Sciatic nerve (tissue), 2 donors: ENCODE measurements around the gene EMID1. TPM values are rescaled to one million over a fixed set of nuclear protein-coding genes. Genes with fewer than 3 reads are reported as not detected.

ENCODE experiments used
- ATAC-seq: fragments of 200-7000 bp; cut with Tn5 transposase; one replicate; pipeline ENCODE4 v1.9.1; 2020; ENCODE audit warnings: mild to moderate bottlenecking, moderate library complexity
- DNase-seq: peaks from one replicate; pipeline ENCODE4 v3.0.0-alpha.2; 2020; ENCODE audit warnings: low spot score
- intact Hi-C: fragments of 100-400 bp; cut with DNase I; formaldehyde crosslinking; loops from one replicate; pipeline ENCODE4 v1.14.2; 2022
- total RNA-seq: library from RNA; stranded (reverse); fragmentation: NEBNext Ultra II Directional; extraction: Animal tissue kit (Norgen Biotek cat#: 25700); gene quantifications from one replicate; pipeline ENCODE4 v1.2.1, GENCODE V29; 2021
- donor health status: DM: no; HTN: no; CAD: no.
- donor health status: DM: no; HTN: no; CAD: no.

EMID1 gene
- total RNA-seq, 1 donor from 2014 or later: 3.7 TPM

DNA sequence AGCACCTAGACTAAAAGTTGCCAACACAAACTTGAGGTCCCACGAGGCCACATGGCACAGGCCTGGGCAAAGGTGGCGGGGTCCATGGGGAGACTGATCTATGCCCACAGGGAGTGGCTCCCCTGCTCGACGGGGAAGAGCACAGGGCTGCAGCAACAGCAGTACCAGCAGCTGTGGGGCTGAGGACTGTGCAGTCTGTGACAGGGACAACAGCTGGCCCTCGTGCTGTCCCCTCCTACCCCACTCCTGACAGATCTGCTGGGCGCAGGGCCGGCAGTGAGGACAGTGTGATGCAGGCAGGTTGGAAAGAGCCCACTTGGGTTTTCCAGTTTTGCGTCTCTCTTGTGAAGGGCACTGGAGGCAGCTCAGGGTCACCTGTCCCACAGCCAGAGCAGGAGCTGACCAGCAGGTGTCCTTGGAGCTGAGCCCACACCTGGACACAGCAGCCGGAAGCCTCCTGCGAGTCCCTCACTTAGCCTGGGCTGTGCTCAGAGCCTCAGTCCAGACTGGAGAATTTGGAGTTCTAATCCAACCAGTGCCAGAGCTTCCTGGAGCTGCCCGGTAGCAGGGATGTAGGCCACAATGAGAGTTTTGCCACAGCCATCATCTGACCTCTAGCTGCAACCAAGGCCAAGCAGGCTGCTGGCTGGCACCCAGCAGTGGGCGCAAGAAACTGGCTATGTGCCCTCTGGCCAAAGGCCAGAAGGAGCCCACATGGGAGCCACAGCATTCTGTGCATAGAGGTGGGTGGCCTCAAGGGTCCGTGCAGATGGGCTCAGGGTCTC lies 97.2 kb downstream of the EMID1 start:
- ATAC-seq (no peak), DNase-seq (peak; percentile 61)
- intact Hi-C loops: loop anchor here (10.0 kb wide), 1 partner anchor 52 kb away; no protein-coding TSS in a partner anchor

DNA sequence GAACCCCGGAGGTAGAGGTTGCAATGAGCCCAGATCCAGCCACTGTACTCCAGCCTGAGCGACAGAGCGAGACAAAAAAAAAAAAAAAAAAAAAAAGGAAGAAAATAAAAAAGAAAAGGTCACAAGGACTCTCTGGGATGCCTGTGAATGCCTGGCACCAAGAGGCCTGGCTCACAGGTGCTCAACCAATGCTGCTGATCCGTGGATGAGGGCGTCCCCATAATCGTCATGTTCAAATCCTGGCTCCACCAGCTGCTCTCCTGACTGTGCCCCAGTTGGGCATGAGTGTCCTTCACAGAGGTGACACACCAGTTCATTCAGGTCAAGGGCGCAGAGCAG lies 100.1 kb downstream of the EMID1 start:
- DNase-seq: no peak
- ATAC-seq: no peak
- intact Hi-C loops: loop anchor here (10.0 kb wide), 1 partner anchor 49 kb away; no protein-coding TSS in a partner anchor

DNA sequence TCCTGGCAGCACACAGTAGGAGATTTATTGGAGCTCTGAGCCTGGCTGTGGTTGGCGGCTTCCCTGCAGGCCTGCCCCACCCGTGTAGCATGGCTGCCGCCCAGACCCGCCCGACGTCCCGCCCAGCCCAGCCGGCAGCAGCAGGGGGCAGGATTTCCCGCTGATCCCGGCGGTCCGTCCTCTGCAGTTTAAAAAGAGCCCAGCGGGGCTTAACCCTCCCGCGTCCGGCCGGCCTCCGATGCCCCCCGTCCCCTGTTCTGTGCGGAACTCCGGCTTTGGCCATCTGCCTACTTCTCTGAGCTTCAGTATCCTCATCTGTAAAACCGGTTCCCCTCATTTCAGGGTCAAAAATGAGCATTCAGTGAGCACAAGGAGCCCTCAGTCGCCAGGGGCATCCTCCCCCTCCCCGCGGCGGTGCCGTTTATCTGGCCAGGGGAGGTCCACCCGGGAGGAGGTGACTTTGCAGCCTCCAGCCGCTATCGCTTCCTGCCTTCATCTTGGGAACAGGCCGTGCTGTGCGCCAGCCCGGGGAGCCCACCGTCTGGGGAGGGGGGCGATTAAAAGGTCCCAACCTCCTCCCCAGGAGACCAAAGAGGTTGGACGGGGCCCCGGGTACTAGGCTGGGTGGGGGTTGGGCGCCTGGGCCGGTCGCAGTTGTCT lies 100.6 kb downstream of the EMID1 start, which contains the start of gene GAS2L1:
GAS2L1 (plus strand) TSS at position 476 of the 660 bp plus-strand sequence. CDS start 1,456 bp downstream, outside the sequence.
- intact Hi-C loops: loop anchor here (10.0 kb wide), 1 partner anchor 48 kb away; no protein-coding TSS in a partner anchor
- ATAC-seq: peak; percentile 80
- peak; percentile 90 for DNase-seq

DNA sequence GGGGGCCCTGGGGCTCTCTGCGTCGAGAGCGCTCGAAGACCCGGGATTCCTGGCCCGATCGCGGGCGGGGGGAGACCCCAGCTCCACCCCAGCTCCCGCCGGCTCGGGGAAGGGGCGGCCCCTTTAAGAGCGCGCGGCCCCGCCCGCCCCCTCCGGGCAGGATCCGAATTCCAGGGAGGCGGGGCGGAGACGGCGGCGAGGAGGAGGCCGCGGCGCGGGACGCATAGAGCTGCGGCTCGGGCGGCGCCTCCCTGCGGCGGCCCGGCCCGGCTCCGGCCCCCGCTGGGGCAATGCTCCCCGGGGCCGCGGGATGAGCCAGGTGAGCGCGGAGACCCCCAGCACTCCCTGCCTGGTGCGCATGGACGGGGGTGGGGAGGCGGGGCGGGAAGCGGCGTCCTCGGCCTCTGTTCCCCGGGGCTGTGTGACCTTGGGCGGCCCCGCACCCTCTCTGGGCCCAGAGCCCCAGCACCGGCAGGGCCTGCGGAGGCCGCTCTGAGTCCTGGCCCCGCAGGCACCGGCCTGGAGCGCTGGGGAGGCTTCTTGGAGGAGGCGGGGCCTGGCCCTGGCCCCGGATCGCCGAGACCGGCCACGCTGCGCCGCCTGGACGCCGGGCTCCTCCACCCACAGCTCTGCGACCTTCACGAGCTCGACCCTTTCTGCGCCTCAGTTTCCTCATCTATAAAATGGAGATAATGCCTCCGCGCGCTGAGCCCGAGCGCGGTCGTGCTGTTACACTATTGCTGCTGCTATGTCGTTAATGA lies 101.3 kb downstream of the EMID1 start:
- intact Hi-C loops: loop anchor here (10.0 kb wide), 1 partner anchor 48 kb away; no protein-coding TSS in a partner anchor
- peak; percentile 90 for DNase-seq
- ATAC-seq: peak; percentile 64

DNA sequence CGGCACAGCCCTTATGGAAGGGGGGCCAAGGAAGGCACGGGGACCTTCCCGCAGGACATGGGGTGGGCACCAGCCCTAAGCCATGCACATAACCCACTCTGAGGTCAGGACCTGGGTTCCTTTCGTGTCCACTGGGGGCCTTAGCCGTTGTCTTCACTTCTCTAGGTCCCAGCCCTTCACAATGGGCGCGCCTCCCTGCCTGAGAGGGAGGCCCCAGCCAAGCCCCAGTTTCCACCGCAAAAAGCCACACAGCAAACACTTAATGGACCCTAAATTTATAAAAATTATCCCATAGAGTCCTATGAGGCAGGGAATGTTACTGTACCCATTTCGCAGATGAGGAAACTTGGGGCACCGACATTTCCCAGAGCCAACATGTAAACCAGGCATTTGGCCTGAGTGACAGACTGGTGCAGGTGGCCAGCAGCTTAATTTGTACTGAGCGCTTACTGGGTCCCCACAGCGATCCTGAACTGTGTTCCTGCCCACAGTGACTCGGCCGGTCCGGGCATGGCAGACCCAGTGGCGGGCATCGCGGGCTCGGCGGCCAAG lies 102.0 kb downstream of the EMID1 start:
- DNase-seq (no peak), ATAC-seq (no peak)
- intact Hi-C loops: loop anchor here (10.0 kb wide), 1 partner anchor 47 kb away; no protein-coding TSS in a partner anchor

DNA sequence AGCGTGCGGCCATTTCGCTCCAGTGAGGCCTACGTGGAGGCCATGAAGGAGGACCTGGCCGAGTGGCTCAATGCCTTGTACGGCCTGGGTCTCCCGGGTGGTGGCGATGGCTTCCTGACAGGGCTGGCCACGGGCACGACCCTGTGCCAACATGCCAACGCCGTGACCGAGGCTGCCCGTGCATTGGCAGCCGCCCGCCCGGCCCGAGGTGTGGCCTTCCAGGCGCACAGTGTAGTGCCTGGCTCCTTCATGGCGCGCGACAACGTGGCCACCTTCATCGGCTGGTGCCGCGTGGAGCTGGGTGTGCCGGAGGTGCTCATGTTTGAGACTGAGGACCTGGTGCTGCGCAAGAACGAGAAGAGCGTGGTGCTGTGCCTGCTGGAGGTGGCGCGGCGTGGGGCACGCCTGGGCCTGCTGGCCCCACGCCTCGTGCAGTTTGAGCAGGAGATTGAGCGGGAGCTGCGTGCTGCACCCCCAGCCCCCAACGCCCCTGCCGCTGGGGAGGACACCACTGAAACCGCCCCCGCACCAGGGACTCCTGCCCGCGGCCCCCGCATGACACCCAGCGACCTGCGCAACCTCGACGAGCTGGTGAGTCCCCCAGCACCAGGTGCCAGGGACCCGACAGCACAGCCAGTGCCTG lies 102.6 kb downstream of the EMID1 start:
- intact Hi-C loops: loop anchor here (10.0 kb wide), 1 partner anchor 47 kb away; no protein-coding TSS in a partner anchor
- DNase-seq (peak; percentile 58), ATAC-seq (no peak)

DNA sequence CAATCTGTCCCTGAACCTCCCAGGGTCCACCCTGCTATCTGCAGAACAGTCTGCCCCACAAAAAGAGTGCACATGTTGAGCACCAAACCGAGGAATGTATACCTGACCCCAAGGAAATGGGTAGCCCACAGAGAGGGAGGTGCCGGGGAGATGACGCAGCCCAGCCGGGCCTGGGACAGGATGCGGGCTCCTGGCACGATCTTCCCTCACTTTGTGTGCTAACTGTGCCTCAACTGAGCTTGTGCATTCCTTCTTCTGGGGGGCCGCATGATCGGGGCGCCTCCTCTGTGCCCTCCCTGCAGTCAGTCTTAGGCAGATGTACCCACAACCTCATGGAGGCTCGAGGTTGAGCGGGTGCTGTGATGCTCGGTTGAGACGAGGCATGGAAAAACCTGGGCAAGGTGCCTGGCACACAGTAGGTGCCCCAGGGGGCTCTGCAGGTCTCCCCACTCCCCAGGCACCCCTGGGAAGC lies 103.1 kb downstream of the EMID1 start:
- intact Hi-C loops: loop anchor here (10.0 kb wide), 1 partner anchor 46 kb away; no protein-coding TSS in a partner anchor
- ATAC-seq (no peak), DNase-seq (no peak)

Other genes with a start within 250 kb of the EMID1 start
- not detected for gene C22orf31, start 144.1 kb upstream of the EMID1 start, total RNA-seq
- gene KREMEN1, start 132.9 kb upstream of the EMID1 start, total RNA-seq: 21.5 TPM
- gene RHBDD3, start 62.1 kb downstream of the EMID1 start, total RNA-seq: 18.0 TPM
- 194 TPM for gene EWSR1, start 62.4 kb downstream of the EMID1 start, total RNA-seq
- 31.8 TPM for gene GAS2L1, start 100.8 kb downstream of the EMID1 start, total RNA-seq
- gene RASL10A, start 109.8 kb downstream of the EMID1 start, total RNA-seq: 2.2 TPM
- gene AP1B1, start 182.7 kb downstream of the EMID1 start, total RNA-seq: 47.1 TPM
- not detected for gene RFPL1, start 232.7 kb downstream of the EMID1 start, total RNA-seq